ENCODE measurements around the gene MORC3.
"Not testable (repeated sequence)": the region's sequence is repeated elsewhere in the genome, so short reads cannot be mapped to it uniquely, and the experiment has no call there.

The MORC3 gene

DNA sequence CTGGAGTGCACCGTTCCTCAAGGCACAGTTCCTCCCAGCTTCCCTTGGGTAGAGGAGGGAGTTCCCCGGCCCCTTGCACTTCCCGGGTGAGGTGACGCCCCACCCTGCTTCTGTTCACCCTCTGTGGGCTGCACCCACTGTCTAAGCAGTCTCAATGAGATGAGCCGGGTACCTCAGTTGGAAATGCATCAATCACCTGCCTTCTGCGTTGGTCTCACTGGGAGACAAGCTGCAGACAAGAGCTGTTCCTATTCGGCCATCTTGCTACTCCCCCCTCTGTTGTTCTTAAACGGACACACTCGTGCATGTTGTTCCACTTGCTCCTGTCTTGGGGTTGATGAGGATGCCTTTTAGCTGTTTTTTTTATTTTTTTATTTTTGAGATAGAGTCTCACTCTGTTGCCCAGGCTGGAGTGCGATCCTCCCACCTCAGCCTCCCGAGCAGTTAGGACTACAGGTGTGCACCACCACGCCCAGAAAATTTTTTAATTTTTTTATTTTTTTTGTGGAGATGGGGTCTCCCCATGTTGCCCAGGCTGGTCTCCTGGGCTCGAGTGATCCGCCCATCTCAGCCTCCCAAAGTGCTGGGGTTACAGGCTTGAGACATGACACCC, 3.0 kb upstream of the MORC3 start:
- Histone ChIP-seq H3K27me3 (no peaks in the 10 kb centered on the region), H3K4me1 (peaks cover 0 to 11% (median 7%) of the 10 kb centered on the region in 4 donors), H3K27ac (no peak overlapping the region), H3K4me3 (no peak overlapping the region), H3K36me3 (no peaks in the 10 kb centered on the region), H3K9me3 (no peaks in the 10 kb centered on the region)
- DNase-seq = no peak
- TF ChIP-seq, protein P1, sequence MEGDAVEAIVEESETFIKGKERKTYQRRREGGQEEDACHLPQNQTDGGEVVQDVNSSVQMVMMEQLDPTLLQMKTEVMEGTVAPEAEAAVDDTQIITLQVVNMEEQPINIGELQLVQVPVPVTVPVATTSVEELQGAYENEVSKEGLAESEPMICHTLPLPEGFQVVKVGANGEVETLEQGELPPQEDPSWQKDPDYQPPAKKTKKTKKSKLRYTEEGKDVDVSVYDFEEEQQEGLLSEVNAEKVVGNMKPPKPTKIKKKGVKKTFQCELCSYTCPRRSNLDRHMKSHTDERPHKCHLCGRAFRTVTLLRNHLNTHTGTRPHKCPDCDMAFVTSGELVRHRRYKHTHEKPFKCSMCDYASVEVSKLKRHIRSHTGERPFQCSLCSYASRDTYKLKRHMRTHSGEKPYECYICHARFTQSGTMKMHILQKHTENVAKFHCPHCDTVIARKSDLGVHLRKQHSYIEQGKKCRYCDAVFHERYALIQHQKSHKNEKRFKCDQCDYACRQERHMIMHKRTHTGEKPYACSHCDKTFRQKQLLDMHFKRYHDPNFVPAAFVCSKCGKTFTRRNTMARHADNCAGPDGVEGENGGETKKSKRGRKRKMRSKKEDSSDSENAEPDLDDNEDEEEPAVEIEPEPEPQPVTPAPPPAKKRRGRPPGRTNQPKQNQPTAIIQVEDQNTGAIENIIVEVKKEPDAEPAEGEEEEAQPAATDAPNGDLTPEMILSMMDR (IDR thresholded peaks at IDR 0.05) = no peak
- intact Hi-C loops (cut with DNase I; ENCODE audit: low total_unique reads) = no loop called here

- Histone ChIP-seq H3K27ac (peak overlapping the region; percentile 95 to 98), H3K4me3 (peak overlapping the region; percentile 81 to 88), H3K4me1 (peaks cover 0 to 35% (median 26%) of the 10 kb centered on the region in 4 donors)
- intact Hi-C loops (cut with DNase I; ENCODE audit: low total_unique reads); H3K27me3 ChIP-seq; DNase-seq; H3K9me3 ChIP-seq; H3K36me3 ChIP-seq: not testable (repeated sequence)
Measured at GRCh38 chr21:36319406-36319766, 611 bp upstream of the MORC3 start.

- TF ChIP-seq, protein P1 (IDR thresholded peaks at IDR 0.05) = no peak
- no peaks in the 10 kb centered on the region for H3K27me3 ChIP-seq
- peak overlapping the region; percentile 81 to 88 for H3K4me3 ChIP-seq
- no peaks in the 10 kb centered on the region for H3K9me3 ChIP-seq
- H3K27ac ChIP-seq = peak overlapping the region; percentile 95 to 98
- peaks cover 0 to 47% (median 26%) of the 10 kb centered on the region in 4 donors for H3K4me1 ChIP-seq
- peak; percentile 55 to 86 for DNase-seq
- intact Hi-C loops (cut with DNase I; ENCODE audit: low total_unique reads) = loop anchor here (1.0 to 10.0 kb wide), 2 partner anchors 164 to 256 kb away; partner anchors contain the start of genes DOP1B and SETD4
- H3K36me3 ChIP-seq = peaks cover 0 to 13% (median 0%) of the 10 kb centered on the region in 3 donors
Measured at GRCh38 chr21:36320421-36321324, 676 bp downstream of the MORC3 start.

GRCh38 chr21:36321325-36322082, 1.5 kb downstream of the MORC3 start:
- Histone ChIP-seq H3K27ac (peak overlapping the region; percentile 95 to 98), H3K36me3 (peaks cover 0 to 20% (median 0%) of the 10 kb centered on the region in 3 donors), H3K9me3 (no peaks in the 10 kb centered on the region), H3K27me3 (no peaks in the 10 kb centered on the region), H3K4me3 (peak overlapping the region; percentile 81 to 88), H3K4me1 (peaks cover 0 to 53% (median 26%) of the 10 kb centered on the region in 4 donors)
- intact Hi-C loops (cut with DNase I; ENCODE audit: low total_unique reads) = loop anchor here (10.0 kb wide), 1 partner anchor 257 kb away; the partner anchor contains the start of gene SETD4
- DNase-seq = no peak
- TF ChIP-seq, protein P1 (IDR thresholded peaks at IDR 0.05) = no peak

DNA sequence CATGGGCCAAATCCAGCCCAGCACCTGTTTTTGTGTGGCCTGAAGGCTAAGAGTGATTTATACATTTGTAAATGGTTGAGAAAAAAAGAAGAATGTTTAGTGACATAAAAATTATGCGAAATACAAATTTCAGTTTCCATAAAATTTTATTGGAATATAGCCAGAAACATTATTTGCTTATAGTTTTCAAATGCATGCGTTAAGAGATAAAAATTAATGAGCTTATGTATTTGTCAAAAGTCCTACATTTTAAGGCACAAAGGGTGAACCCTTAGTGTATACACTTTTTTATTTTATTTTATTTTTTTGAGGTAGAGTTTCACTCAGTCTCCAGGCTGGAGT, 2.1 kb downstream of the MORC3 start:
- H3K4me1 ChIP-seq = peaks cover 0 to 53% (median 26%) of the 10 kb centered on the region in 4 donors

More for the DNA sequence above, 2.1 kb downstream of the MORC3 start:
- intact Hi-C loops (cut with DNase I; ENCODE audit: low total_unique reads) = loop anchor here (10.0 kb wide), 1 partner anchor 257 kb away; the partner anchor contains the start of gene SETD4
- peak overlapping the region; percentile 95 to 98 for H3K27ac ChIP-seq
- peak overlapping the region; percentile 81 to 88 for H3K4me3 ChIP-seq
- H3K27me3 ChIP-seq = no peaks in the 10 kb centered on the region
- DNase-seq = no peak
- TF ChIP-seq, protein P1 (IDR thresholded peaks at IDR 0.05) = no peak
- H3K36me3 ChIP-seq = peaks cover 0 to 20% (median 0%) of the 10 kb centered on the region in 3 donors
- H3K9me3 ChIP-seq = no peaks in the 10 kb centered on the region
